ENCODE results near the gene RAB4A. TPM values are rescaled to one million over a fixed set of nuclear protein-coding genes. Genes with fewer than 3 reads are reported as not detected.
A peak's percentile ranks its signal among the peaks of the same experiment; 100 is the strongest.

The RAB4A gene
- total RNA-seq, 4 donors from 2014 or later, result 65.5 to 84.7 (median 74.0) TPM

DNA sequence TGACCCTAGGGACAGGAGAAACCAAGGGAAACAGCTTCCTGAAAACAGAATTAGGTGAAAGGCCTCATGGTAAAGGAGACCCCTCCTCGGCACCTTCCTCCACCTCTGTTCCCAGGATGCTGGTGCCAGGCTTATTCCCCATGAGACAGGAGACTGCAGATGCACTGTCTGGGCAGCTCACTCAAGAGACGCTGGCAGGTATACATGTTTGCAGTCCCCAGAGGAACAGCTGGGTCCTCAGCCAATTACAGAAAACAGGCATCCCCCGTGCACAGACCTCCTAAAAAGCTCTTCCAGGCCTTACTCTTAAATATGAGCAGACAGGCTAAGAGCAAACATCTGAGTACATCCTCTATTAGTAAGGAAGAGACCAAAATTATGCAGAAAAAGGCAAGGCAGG lies 65.4 kb downstream of the RAB4A start:
- intact Hi-C loops (cut with DNase I; ENCODE audit: low total_unique reads), result no loop called here
- WGBS, 2 donors, result 88 to 92% methylated on average over 3 of the region's 3 CpGs
- no peak for DNase-seq (ENCODE audit: low spot score in 2 of 2)
- no peak overlapping the region for H3K4me3 ChIP-seq (ENCODE audit: low read depth, poor library complexity, severe bottlenecking)
- TF ChIP-seq, protein P1, sequence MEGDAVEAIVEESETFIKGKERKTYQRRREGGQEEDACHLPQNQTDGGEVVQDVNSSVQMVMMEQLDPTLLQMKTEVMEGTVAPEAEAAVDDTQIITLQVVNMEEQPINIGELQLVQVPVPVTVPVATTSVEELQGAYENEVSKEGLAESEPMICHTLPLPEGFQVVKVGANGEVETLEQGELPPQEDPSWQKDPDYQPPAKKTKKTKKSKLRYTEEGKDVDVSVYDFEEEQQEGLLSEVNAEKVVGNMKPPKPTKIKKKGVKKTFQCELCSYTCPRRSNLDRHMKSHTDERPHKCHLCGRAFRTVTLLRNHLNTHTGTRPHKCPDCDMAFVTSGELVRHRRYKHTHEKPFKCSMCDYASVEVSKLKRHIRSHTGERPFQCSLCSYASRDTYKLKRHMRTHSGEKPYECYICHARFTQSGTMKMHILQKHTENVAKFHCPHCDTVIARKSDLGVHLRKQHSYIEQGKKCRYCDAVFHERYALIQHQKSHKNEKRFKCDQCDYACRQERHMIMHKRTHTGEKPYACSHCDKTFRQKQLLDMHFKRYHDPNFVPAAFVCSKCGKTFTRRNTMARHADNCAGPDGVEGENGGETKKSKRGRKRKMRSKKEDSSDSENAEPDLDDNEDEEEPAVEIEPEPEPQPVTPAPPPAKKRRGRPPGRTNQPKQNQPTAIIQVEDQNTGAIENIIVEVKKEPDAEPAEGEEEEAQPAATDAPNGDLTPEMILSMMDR (IDR thresholded peaks at IDR 0.05), result no peak
- TF ChIP-seq POLR2A (IDR thresholded peaks at IDR 0.05), result no peak

DNA sequence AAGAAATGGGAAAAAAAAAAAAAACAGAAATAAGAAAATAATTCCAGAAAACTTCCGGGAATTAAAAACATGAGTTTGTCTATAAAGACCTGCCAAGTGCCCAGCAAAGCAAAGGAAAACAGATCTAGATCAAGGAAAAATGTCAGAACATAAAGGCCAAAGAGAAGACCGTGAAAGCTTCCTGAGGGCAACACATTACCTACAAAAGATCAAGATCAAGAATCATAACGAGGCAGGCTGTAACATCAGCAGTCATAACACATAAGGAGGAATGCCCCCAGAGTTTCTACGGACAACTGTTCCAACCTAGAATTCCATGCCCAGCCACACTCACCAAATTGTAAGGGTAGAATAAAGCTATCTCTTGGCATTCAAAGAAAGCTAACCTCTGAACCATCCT lies 68.2 kb downstream of the RAB4A start:
- no peak overlapping the region for H3K4me3 ChIP-seq (ENCODE audit: low read depth, poor library complexity, severe bottlenecking)
- intact Hi-C loops (cut with DNase I; ENCODE audit: low total_unique reads), result no loop called here

DNA sequence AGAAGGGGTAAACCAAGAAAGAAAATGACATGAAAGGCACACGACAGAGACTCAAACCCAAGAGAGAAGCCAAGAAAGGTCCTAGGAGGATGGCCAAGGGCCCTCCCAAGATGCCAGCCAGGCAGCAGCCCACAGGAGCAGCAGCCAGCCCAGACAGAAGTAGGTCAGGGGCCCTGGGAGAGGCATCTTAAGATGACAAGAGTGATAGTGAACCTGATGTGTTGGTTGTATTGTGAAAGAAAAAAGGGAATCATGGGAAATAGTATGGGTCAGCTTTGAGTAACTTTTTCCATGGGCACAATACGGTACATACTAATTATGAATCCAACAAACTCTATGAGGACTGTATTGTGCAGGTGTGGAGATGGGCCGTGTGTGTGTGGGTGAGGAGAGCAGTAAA lies 68.6 kb downstream of the RAB4A start:
- intact Hi-C loops (cut with DNase I; ENCODE audit: low total_unique reads), result no loop called here
- no peak overlapping the region for H3K4me3 ChIP-seq (ENCODE audit: low read depth, poor library complexity, severe bottlenecking)
- WGBS, 2 donors, result 64 to 79% methylated on average over 3 of the region's 3 CpGs
- no peak for DNase-seq (ENCODE audit: low spot score in 2 of 2)
- TF ChIP-seq, protein P1 (IDR thresholded peaks at IDR 0.05), result no peak
- no peak for TF ChIP-seq POLR2A (IDR thresholded peaks at IDR 0.05)

More for the DNA sequence above, 68.2 kb downstream of the RAB4A start:
- DNase-seq (ENCODE audit: low spot score in 2 of 2), result no peak
- 83 to 86% methylated on average over 4 of the region's 4 CpGs for WGBS, 2 donors
- no peak for TF ChIP-seq POLR2A (IDR thresholded peaks at IDR 0.05)
- TF ChIP-seq, protein P1 (IDR thresholded peaks at IDR 0.05), result no peak

DNA sequence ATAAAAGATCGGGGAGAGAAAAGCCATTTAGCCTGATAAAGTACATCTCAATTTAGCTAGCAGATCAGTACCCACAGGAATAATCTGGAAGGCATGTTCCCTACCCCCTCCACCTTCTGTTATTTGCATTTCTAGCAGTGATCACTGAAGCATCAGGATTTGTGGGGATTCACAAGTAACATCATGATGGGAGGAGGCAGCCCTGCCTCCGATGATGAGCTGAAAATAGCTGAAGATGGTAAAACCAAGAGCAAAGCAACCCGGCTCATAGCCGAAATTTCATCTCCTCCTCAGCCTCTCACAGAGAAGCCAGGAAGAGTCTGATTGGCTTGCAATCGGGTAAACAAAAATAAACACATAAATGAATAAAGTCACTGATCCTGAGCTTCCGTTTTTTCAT lies 69.6 kb downstream of the RAB4A start:
- intact Hi-C loops (cut with DNase I; ENCODE audit: low total_unique reads), result no loop called here
- no peak for TF ChIP-seq POLR2A (IDR thresholded peaks at IDR 0.05)
- TF ChIP-seq, protein P1 (IDR thresholded peaks at IDR 0.05), result no peak
- no peak for DNase-seq (ENCODE audit: low spot score in 2 of 2)
- WGBS, 2 donors, result 91% methylated on average over 6 of the region's 6 CpGs
- no peak overlapping the region for H3K4me3 ChIP-seq (ENCODE audit: low read depth, poor library complexity, severe bottlenecking)

DNA sequence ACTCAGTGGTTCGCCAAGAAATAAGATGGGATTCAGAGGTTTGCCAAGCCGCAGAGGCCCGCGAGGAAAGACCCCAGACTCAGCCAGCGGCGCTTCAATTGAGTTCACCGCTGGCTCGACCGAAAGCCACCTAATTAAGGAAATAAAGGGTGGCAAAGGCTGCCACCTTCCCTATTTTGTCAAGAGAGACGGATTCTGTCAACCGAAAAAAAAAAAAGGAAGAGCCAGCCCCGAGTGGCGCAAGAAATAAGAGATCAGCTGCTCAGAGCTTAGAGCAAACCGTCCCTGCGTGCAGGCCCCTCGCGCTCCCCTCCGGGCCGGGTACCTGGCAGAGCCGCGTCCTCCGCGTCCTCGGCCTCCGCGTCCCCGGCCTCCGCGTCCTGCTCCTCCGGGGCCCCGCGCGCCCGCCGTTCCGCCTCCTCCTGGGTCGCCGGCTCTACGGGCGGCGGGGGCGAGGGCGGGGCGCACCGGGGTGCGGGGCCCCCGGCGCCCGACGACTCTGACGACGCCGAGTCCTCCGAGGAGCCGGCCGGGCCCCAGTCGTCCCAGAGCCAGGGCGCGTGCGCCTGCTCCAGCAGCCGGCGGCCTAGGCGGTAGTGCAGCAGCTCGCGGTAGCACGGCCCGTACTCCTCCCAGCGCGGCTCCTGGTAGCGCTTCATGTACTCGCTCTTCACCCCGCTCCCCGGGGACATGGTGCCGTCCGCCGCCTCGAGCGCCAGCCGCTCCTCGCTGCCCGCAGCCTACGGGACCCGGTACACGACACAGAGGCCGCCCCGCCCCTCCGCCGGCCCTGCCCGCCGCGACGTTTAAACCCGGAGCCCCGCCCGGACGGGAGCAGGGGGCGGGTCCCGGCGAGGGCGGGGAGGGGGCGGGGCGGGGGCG lies 71.1 kb downstream of the RAB4A start:
- intact Hi-C loops (cut with DNase I; ENCODE audit: low total_unique reads), result no loop called here
- TF ChIP-seq, protein P1 (IDR thresholded peaks at IDR 0.05), result no peak
- no peak for TF ChIP-seq POLR2A (IDR thresholded peaks at IDR 0.05)
- WGBS, 2 donors, result 0 to 2% methylated on average over 32 to 49 of the region's 103 CpGs
- DNase-seq (ENCODE audit: low spot score in 2 of 2), result peak; percentile 65 to 96
- H3K4me3 ChIP-seq (ENCODE audit: low read depth, poor library complexity, severe bottlenecking), result peak overlapping the region; percentile 70
